Measurements from ENCODE around the gene CYP4F22.
"Not testable (repeated sequence)": the region's sequence is repeated elsewhere in the genome, so short reads cannot be mapped to it uniquely, and the experiment has no call there.

Gene CYP4F22

DNA sequence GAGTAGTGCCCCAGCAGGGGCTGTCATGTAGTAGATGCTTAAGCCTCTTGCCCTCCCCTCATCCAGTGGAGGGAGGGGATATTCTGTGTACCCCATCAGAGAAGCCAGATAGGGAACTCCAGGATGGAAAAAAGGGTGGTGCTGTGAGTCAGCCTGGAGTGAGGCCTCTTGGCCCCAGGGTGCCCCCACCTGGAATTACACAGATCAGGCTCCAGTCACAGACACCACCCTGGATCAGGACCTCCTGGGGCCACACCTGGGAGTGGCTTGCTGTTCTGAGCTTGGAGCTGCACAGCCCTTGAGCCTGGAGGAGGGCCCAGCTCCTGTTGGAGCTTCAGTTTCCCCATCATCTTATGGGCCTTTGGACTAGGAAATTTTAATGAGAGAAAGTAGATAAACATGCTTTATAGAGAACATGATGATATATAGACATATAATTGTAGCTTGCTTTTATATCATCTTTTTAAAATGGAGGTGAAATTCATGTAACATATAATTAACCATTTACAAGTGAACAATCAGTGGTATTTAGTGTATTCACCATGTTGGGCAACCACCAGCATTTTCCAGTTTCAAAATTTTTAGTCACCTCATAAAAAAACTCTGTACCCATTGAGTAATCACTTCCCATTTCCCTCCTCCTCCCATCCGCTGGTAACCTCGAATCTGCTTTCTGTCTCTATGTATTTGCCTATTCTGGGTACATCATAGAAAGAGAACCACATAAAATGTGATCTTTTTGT, 24.6 kb downstream of the CYP4F22 start:
- TF ChIP-seq, protein P1, sequence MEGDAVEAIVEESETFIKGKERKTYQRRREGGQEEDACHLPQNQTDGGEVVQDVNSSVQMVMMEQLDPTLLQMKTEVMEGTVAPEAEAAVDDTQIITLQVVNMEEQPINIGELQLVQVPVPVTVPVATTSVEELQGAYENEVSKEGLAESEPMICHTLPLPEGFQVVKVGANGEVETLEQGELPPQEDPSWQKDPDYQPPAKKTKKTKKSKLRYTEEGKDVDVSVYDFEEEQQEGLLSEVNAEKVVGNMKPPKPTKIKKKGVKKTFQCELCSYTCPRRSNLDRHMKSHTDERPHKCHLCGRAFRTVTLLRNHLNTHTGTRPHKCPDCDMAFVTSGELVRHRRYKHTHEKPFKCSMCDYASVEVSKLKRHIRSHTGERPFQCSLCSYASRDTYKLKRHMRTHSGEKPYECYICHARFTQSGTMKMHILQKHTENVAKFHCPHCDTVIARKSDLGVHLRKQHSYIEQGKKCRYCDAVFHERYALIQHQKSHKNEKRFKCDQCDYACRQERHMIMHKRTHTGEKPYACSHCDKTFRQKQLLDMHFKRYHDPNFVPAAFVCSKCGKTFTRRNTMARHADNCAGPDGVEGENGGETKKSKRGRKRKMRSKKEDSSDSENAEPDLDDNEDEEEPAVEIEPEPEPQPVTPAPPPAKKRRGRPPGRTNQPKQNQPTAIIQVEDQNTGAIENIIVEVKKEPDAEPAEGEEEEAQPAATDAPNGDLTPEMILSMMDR (IDR thresholded peaks at IDR 0.05; ENCODE audit: low read depth, low read length): no peak
- DNase-seq (ENCODE audit: extremely low read depth, low read depth): no peak

DNA sequence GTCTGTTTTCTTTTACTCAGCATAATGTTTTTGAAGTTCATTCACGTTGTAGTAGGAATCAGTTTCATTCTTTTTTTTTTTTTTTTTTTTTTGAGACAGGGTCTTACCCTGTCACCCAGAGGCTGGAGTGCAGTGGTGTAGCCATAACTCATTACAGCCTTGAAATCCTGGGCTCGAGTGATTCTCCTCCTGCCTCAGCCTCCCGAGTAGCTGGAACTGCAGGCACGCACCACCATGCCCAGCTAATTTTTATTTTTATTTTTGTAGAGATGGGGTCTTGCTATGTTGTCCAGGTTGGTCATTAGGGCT, 25.2 kb downstream of the CYP4F22 start:
- not testable (repeated sequence) for DNase-seq (ENCODE audit: extremely low read depth, low read depth)

DNA sequence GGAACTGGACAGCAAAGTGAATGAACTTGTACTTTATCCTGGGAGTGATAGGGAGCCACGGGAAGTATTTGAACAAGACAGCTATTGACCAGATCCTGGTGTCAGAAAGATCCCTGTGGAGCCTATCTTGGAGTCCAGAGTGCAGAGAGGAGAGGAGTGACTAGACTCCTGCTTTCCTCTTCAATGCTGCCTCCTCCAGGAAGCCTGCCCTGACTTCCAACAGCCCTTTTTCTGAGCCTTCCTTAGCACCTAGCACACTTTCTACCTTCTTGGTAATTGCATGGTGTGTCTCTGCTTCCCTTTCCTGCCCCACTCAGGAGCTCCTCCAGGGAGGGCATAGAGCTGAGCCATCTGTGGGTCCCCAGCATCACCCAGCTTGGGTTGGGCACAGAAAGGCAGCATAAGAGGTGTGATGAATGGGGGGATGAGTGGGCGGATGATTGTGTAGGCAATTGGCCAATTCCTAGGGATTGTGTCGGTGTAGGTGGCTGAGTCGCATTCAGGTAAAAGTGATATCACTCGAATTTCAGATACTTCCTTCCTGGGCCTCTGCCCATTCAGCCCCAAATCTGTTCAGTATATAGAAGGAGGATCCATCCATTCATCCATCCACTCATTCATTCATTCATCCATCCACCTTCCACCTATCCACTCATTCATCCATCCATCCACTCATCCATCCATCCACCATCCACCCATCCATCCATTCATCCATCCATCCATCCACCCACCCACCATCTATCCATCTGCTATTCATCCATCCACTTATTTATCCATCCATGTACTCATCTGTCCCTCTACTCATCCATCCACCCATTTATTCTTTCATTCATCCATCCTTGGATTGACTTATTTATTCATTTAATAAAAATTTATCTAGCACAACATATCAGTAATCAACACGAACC, 26.9 kb downstream of the CYP4F22 start:
- TF ChIP-seq, protein P1 (IDR thresholded peaks at IDR 0.05; ENCODE audit: low read depth, low read length): no peak
- DNase-seq (ENCODE audit: extremely low read depth, low read depth): no peak

DNA sequence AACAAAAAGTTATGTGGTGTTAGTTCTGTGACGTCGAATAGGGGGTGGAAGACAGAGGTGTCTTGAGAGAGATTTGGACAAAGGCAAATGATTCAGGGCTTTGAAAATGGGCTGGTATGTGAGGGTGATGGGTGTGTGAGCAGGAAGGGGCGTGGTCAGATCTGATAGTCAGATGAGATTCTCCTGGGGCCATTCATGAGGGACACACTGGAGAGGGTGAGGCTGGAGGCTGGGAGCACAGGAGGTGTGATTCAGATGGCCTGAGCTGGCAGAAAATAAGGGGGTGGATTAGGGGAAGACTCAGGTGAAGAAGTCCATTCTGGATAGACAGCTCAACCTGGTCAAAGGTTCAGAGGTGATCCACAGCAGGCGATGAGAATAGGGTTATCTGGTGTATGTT, 28.0 kb downstream of the CYP4F22 start:
- DNase-seq (ENCODE audit: extremely low read depth, low read depth): no peak
- TF ChIP-seq, protein P1 (IDR thresholded peaks at IDR 0.05; ENCODE audit: low read depth, low read length): no peak

DNA sequence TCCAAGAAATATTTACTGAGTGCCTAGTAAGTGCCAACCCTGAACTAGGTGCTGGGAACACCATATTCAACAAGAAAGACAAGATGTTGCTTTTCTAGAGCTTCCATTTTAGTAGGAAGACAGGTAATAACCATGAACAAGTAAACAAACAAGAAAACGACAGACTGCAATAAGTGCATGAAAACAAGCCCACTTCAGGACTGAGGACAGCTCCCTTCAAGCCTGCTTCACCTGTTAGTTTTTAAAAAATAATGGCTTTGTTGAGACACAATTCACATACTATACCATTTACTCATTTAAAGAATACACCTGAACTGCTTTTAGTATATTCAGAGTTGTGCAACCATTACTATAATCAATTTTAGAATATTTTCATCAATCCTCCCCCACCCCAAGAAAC, 30.4 kb downstream of the CYP4F22 start:
- no peak for DNase-seq (ENCODE audit: extremely low read depth, low read depth)

DNA sequence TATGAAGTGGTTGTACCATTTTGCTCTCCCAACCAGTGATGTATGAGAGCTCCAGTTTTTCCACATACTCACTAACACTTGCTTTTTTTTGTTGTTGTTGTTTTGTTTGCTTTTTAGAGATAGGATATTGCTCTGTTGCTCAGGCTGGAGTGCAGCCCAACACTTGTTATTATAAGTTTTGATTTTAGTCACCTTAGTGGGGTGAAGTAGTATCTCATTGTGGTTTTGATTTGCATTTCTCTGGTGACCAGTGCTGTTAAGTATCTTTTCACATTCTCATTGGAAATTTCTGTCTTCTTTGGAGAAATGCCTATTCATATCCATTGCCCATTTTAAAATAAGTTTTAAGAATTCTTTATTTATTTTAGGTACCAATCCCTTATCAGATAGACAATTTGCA, 31.3 kb downstream of the CYP4F22 start:
- TF ChIP-seq, protein P1 (IDR thresholded peaks at IDR 0.05; ENCODE audit: low read depth, low read length): no peak
- DNase-seq (ENCODE audit: extremely low read depth, low read depth): no peak

More for the DNA sequence above, 30.4 kb downstream of the CYP4F22 start:
- TF ChIP-seq, protein P1 (IDR thresholded peaks at IDR 0.05; ENCODE audit: low read depth, low read length): no peak

DNA sequence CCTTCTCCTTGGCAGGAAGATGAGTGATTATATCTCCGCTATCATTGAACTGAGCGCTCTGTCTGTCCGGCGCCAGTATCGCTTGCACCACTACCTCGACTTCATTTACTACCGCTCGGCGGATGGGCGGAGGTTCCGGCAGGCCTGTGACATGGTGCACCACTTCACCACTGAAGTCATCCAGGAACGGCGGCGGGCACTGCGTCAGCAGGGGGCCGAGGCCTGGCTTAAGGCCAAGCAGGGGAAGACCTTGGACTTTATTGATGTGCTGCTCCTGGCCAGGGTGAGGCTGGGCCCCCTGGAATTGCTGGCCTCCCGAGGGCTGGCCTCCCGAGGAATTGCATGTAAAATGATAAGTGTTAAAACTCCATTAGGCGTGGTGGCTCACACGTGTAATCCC, 32.1 kb downstream of the CYP4F22 start:
- no peak for DNase-seq (ENCODE audit: extremely low read depth, low read depth)
- TF ChIP-seq, protein P1 (IDR thresholded peaks at IDR 0.05; ENCODE audit: low read depth, low read length): no peak
